Thoracic aorta (tissue), 2 donors: ENCODE data around the gene ZNF628. TPM values are rescaled to one million over a fixed set of nuclear protein-coding genes. Genes with fewer than 3 reads are reported as not detected.

Experiments used
- ATAC-seq: fragments of 150-250 bp; one replicate; pipeline ENCODE4 v1.8.0; 2017; ENCODE audit warnings: low read depth; ENCODE audit not compliant: insufficient number of reproducible peaks, low FRiP score
- DNase-seq: peaks from one replicate; pipeline ENCODE4 v3.0.0-alpha.2; 2020; ENCODE audit warnings: low spot score
- H3K27ac ChIP-seq, 2 donors: fragments of 200-600 bp; sonication (generic); 1 replicate in 1 of 2; 2 replicates in 1 of 2; pipeline ENCODE4 v1.5.1; 2016; ENCODE audit warnings: mild to moderate bottlenecking in 2 of 2, moderate library complexity in 2 of 2
- H3K27me3 ChIP-seq: fragments of 200-600 bp; sonication (generic); replicated peaks from 2 replicates; pipeline ENCODE4 v1.6.0; 2016; ENCODE audit warnings: mild to moderate bottlenecking; ENCODE audit not compliant: insufficient read depth
- H3K36me3 ChIP-seq: fragments of 200-600 bp; sonication (generic); one replicate; pipeline ENCODE4 v1.5.1; 2016
- H3K4me1 ChIP-seq, 2 donors: fragments of 200-600 bp; sonication (generic); 1 replicate in 1 of 2; 2 replicates in 1 of 2; pipeline versions ENCODE4 v1.5.1 to v1.6.0; 2016; ENCODE audit warnings: low read depth in 2 of 2, mild to moderate bottlenecking in 1 of 2; ENCODE audit not compliant: control insufficient read depth in 1 of 2
- H3K4me3 ChIP-seq: fragments of 200-600 bp; sonication (generic); 2 replicates; pipeline ENCODE4 v1.5.1; 2016; ENCODE audit warnings: mild to moderate bottlenecking
- H3K9me3 ChIP-seq: fragments of 200-600 bp; sonication (generic); 2 replicates; pipeline ENCODE4 v1.5.1; 2016
- total RNA-seq, 2 donors: library from RNA; depleted of rRNA; stranded (reverse); fragments of >200 nt; gene quantifications; one replicate each; pipeline versions ENCODE4 v1.1.0 to v1.2.3, GENCODE V29; 2016
- TF ChIP-seq, protein P1 (sequence below): fragments of 200-600 bp; sonication (generic); IDR thresholded peaks from one replicate; pipeline ENCODE4 v1.5.1; 2019; ENCODE audit warnings: antibody characterized with exemption

Gene ZNF628
- total RNA-seq, 2 donors from 2014 or later = 3.5 to 7.2 TPM

DNA sequence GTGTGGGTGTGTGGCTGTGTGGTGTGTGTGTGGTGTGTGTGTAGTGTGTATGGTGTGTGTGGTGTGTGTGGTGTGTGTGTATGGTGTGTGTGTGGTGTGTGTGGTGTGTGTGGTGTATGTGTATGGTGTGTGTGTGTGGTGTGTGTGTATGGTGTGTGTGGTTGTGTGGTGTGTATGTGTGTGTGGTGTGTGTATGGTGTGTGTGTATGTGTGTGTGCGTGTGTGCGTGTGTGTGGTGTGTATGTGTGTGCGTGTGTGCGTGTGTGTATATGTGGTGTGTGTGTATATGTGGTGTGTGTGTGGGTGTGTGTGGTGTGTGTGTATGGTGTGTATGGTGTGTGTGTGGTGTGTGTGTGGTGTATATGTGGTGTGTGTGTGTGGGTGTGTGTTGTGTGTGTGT, 41.4 kb upstream of the ZNF628 start:
- ATAC-seq = no peak
- Histone ChIP-seq H3K4me1 (no peaks in the 10 kb centered on the region), H3K4me3 (no peak overlapping the region), H3K27ac (no peak overlapping the region), H3K27me3 (peaks cover 8% of the 10 kb centered on the region), H3K36me3 (no peaks in the 10 kb centered on the region), H3K9me3 (no peaks in the 10 kb centered on the region)
- no peak for DNase-seq
- TF ChIP-seq, protein P1, sequence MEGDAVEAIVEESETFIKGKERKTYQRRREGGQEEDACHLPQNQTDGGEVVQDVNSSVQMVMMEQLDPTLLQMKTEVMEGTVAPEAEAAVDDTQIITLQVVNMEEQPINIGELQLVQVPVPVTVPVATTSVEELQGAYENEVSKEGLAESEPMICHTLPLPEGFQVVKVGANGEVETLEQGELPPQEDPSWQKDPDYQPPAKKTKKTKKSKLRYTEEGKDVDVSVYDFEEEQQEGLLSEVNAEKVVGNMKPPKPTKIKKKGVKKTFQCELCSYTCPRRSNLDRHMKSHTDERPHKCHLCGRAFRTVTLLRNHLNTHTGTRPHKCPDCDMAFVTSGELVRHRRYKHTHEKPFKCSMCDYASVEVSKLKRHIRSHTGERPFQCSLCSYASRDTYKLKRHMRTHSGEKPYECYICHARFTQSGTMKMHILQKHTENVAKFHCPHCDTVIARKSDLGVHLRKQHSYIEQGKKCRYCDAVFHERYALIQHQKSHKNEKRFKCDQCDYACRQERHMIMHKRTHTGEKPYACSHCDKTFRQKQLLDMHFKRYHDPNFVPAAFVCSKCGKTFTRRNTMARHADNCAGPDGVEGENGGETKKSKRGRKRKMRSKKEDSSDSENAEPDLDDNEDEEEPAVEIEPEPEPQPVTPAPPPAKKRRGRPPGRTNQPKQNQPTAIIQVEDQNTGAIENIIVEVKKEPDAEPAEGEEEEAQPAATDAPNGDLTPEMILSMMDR = no peak

DNA sequence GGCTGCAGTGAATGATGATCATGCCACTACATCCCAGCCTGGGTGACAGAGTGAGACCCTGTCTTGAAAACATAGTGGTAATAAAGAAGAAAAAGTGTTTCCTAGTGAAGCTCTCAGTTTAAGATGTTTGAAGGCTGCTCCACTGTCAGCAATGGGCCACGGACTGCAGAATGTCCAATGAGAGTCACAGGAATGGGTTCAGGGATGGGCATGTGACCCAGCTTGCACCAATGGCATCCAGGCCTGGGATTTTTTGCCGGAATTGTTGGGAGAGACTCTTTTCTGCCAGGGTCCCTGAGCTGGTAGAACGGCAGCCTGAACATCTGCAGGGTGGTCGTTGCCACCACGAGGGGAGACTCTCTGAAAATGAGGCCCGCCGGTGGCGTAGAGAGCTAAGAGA, 39.6 kb upstream of the ZNF628 start:
- Histone ChIP-seq H3K9me3 (no peaks in the 10 kb centered on the region), H3K4me3 (no peak overlapping the region), H3K27me3 (peaks cover 21% of the 10 kb centered on the region), H3K36me3 (no peaks in the 10 kb centered on the region), H3K4me1 (peaks cover 0 to 8% of the 10 kb centered on the region in 2 donors), H3K27ac (no peak overlapping the region)
- TF ChIP-seq, protein P1 = no peak
- ATAC-seq = no peak
- no peak for DNase-seq

GRCh38 chr19:55437410-55437809, 39.0 kb upstream of the ZNF628 start:
- TF ChIP-seq, protein P1 = no peak
- H3K9me3 ChIP-seq = no peaks in the 10 kb centered on the region
- H3K4me3 ChIP-seq = no peak overlapping the region
- peaks cover 18% of the 10 kb centered on the region for H3K27me3 ChIP-seq
- ATAC-seq = no peak
- DNase-seq = no peak
- peaks cover 0 to 10% of the 10 kb centered on the region in 2 donors for H3K4me1 ChIP-seq
- no peak overlapping the region for H3K27ac ChIP-seq
- H3K36me3 ChIP-seq = no peaks in the 10 kb centered on the region

DNA sequence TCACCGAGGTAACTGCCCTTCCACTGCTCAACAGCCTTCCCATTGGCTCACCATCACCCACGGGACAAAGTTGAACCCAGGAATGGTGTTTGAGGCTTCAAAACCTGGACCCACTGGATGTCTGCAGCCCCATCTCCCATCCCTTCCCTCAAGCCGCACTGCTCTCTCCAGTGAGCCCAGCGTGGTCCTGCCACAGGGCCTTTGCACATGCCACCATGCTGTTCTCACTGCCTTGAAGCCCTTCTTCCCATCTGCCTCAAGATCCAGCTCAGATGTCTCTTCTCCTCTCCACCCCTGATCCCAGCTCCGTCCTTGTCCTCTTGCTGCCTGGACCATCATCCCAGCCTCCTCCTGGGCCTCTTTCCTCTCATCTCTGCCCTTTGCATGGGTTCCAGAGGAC, 37.4 kb upstream of the ZNF628 start:
- ATAC-seq (no peak), DNase-seq (no peak)
- H3K4me1 ChIP-seq = peaks cover 0 to 10% of the 10 kb centered on the region in 2 donors
- H3K27me3 ChIP-seq = peaks cover 20% of the 10 kb centered on the region
- no peak overlapping the region for H3K27ac ChIP-seq
- H3K4me3 ChIP-seq = no peak overlapping the region
- no peaks in the 10 kb centered on the region for H3K9me3 ChIP-seq
- no peaks in the 10 kb centered on the region for H3K36me3 ChIP-seq
- TF ChIP-seq, protein P1 = no peak

DNA sequence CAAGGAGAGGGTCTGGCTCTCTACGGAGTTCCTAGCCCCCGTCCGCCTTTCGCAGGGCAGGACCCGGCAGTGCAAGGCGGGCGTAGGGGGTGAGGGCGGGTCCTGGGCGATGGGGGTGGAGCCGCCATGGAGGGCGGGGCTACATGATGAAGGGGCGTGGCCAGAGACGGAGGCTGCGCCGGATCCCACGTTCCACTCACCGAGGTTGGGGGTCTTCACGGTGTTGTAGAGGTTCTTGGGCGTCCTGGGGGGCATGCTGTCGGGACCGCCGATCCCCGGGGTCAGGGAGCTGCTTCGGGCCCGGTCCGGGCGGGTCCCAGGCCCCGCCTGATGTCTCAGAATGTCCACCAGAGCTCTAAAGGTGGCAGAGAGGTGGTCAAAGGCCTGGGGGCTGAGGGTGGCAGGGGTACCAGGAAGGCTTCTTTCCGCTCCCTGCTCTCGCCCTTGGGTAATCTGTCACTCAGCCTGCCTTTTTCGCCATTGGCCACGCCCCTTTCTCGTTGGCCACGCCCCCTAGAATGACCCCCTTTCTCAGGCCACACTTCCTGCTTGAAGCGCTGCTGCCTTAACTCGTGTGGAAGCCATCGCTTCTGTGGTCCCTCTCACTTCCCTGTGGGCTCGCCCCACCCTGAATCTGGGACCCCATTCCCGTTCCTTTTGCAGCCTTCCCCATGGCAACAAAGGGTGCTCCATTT, 35.9 kb upstream of the ZNF628 start:
- no peak for DNase-seq
- ATAC-seq = no peak
- Histone ChIP-seq H3K4me3 (no peak overlapping the region), H3K9me3 (no peaks in the 10 kb centered on the region), H3K27ac (no peak overlapping the region), H3K36me3 (no peaks in the 10 kb centered on the region), H3K4me1 (peaks cover 0 to 10% of the 10 kb centered on the region in 2 donors), H3K27me3 (peaks cover 23% of the 10 kb centered on the region)
- TF ChIP-seq, protein P1 = no peak
